Measurements from ENCODE around the gene PROKR1.
"Not testable (repeated sequence)": the region's sequence is repeated elsewhere in the genome, so short reads cannot be mapped to it uniquely, and the experiment has no call there.

Gene PROKR1

DNA sequence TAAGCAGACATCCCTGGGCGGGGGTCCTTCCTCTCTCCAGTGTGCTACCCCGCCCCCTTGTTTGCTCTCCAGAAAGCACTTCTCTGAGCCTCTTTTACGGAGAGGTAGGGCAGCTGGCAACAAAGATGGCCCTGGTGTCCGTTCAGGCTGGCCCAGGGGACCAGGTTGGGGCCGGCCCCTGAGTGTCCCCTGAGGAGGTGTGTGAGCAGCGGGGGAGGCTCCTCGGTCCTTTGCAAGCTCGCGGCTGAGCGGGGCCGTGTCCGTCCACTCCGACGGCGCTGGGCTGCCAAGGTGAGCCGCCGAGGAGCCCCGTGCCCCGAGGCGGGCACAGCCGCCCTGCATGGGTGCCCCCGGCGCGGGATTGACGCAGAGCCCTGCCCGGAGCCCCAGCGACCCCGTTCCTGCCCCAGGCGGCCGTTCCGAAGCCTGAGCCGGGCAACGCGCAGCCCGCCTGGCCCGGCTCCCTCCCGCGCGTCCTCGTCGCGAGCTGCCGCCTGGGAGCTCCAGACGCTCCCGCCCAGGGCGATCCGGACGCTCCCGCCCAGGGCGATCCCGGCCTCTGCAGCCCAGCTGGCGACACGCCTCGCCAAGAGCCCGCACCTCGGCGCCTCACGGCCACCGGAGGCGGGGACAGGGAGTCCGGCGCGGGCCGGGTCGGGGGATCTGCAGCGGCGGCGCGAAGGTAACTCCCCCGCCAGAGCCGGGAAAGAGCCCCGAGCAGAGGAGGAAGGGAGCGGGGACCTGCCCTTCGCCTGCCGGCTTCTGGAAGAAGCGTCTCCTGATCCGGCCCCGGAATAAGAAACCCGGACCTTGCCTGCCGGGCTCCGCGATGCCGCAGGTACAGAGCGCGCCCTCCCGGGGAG, at the start of gene PROKR1:
Gene PROKR1, plus strand, starts transcription at position 569 of the 863 bp plus-strand sequence. CDS start 2,243 bp downstream, outside the sequence.
- DNase-seq (ENCODE audit: low read depth): no peak

DNA sequence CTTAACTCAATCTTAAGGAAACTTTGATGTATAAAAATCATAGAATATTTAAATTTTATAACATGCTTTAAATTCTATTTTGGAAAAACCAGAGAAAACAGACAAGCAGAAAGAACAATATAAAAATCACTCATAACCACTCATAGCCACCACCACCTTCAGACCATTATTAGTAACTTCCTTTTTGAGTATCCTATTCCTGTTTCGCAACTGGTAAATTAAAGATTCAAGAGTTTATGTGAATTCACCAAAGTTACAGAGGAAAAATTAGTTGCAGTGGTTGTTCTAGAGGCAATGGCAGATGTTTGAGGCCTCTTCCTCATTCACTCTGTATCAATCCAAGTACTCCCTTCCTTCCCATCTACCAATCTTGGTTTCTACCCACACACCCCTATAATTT, 49.3 kb upstream of the PROKR1 start:
- no peak for DNase-seq (ENCODE audit: low read depth)

- DNase-seq (ENCODE audit: low read depth): peak; percentile 10
These were observed 48.5 kb upstream of the PROKR1 start for GRCh38 chr2:68594674-68595492.

DNA sequence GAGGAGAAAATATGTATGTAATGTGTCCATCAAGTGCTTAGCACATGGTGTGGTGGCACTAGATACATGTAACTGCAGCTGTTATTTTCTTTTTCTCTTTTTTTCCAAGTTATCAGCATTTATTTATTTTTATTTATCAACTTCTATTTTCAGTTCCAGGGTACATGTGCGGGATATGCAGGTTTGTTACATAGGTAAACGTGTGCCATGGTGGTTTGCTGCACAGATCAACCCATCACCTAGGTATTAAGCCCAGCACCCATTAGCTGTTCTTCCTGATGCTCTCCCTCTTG, 47.9 kb upstream of the PROKR1 start:
- not testable (repeated sequence) for DNase-seq (ENCODE audit: low read depth)

DNA sequence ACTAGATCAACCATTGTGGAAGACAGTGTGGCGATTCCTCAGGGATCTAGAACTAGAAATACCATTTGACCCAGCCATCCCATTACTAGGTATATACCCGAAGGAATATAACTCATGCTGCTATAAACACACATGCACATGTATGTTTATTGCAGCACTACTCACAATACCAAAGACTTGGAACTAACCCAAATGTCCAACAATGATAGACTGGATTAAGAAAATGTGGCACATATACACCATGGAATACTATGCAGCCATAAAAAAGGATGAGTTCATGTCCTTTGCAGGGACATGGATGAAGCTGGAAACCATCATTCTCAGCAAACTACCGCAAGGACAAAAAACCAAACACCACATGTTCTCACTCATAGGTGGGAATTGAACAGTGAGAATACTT, 42.9 kb upstream of the PROKR1 start:
- not testable (repeated sequence) for DNase-seq (ENCODE audit: low read depth)

- no peak for DNase-seq (ENCODE audit: low read depth)
These were observed 40.3 kb upstream of the PROKR1 start for GRCh38 chr2:68603059-68603458.

GRCh38 chr2:68604077-68604476, 39.3 kb upstream of the PROKR1 start:
- DNase-seq (ENCODE audit: low read depth): no peak

DNA sequence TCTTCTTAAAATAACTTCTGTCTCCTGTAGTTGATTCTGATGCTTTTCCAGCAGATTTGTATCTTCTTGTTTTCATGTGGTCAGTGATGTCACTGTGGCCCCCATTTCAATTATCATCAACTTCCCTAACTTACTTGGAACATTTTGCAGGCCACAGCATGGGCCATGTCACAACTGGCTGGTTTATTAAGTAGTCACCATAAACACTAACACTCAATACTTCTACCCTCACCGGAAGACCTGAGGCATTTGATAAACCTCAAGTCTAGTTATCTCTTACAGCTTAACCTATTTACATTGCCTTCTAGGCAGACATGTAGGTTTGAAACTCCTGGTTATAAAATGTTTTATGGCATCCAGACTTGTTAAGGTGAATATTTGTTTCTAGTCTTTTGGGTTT, 37.4 kb upstream of the PROKR1 start:
- DNase-seq (ENCODE audit: low read depth): no peak

DNA sequence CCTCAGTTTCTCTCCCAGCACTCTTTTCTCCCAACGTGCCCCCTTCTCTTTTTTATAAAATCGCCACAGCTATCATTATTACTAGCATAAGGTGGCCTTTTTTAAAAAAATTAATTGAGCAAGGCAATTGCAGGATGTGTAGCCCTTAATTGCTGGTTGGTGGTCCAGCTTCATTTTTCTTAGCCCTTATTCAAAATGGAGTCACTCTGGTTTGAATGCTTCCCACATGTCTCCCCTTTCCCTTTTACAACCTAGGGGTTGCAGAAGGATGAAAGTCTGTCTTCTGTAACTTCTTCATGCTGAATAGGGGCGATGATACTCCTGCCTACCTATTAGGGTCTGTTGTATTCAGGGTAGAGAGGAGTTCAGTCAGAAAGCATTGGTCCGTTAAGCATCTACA, 36.6 kb upstream of the PROKR1 start:
- DNase-seq (ENCODE audit: low read depth): no peak

GRCh38 chr2:68607837-68608236, 35.5 kb upstream of the PROKR1 start:
- DNase-seq (ENCODE audit: low read depth): no peak

DNA sequence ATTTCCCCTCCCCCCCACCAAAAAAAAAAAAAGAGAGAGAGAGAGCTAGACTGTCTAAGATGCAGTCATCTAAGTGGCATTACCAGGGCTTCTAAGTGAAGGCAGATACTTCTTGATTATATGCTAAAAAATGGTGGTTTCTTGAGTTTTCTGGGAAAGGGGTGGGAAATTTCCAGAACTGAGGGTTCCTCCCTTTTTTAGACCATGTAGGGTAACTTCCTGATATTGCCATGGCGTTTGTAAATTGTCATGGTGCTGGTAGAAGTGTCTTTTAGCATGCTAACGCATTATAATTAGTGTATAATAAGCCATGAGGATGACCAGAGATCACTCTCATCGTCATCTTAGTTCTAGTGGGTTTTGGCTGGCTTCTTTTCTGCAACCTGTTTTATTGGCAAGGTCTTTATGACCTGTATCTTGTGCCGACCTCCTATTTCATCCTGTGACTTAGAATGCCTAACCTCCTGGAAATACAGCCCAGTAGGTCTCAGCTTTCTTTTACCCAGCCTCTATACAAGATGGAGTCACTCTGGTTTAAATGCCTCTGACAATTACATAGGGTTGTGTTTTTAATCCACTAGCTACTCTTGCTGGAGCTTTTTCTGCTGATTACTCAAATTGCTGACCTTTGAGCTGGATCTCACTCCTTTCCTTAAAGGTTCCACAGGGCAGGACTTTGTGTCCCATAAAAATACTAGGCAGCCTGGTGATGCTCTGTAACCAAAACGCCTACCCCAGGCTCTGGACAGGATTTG, 30.4 kb upstream of the PROKR1 start:
- DNase-seq (ENCODE audit: low read depth): no peak

DNA sequence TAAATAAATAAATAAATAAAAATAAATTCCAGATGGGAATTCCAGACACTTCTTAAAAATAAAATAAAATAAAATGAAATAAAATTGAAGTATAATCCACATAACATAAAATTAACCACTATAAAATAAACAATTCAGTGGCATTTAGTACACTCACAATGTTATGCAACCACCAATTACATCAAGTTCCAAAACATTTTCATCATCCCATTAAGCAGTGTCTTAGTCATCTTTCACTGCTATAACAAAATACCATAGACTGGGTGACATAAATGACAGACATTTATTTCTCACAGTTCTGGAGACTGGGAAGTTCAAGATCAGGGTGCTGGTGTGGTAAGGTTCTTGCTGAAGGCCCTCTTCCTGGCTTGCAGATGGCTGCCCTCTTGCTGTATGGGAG, 22.6 kb upstream of the PROKR1 start:
- DNase-seq (ENCODE audit: low read depth): no peak

GRCh38 chr2:68623820-68624219, 19.6 kb upstream of the PROKR1 start:
- DNase-seq (ENCODE audit: low read depth): no peak

DNA sequence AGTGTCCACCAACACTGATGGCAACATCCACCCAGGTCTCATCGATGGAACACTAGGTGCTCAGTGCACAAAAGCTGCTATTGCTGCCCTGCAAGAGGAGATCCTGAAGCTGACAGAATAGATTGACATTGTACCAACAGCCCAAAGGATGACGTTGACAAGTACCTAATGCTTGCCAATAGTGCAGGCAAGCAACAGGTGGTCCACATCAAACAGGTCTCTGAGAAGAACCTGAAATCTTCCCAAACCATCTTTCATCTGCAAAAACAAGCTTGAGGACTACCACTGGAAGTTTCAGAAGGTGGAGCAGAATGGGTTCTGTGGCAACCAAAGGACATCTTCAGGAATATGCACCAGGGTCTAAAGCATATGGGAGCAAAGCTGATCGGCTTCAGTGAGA, 15.8 kb upstream of the PROKR1 start:
- no peak for DNase-seq (ENCODE audit: low read depth)

GRCh38 chr2:68632021-68632420, 11.4 kb upstream of the PROKR1 start:
- no peak for DNase-seq (ENCODE audit: low read depth)

DNA sequence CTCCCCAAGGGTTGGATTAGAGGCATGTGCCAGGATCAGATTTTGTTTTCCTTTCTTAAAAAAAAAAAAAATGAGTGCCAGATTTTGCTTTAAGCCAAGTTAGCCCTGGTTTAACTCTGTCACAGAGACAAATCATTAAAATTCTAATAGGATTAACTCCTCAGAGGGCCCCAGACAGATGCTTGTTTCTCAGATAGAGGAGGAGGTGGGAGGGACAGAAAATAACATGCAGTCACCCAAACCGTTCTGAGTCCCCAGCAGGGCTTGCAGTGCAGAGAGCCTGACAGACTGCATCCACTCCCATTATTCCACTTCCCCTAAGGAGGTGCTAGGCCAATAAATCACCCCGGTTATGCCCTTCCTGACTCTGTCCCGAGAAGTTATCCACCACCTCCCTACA, 6.3 kb upstream of the PROKR1 start:
- DNase-seq (ENCODE audit: low read depth): no peak

DNA sequence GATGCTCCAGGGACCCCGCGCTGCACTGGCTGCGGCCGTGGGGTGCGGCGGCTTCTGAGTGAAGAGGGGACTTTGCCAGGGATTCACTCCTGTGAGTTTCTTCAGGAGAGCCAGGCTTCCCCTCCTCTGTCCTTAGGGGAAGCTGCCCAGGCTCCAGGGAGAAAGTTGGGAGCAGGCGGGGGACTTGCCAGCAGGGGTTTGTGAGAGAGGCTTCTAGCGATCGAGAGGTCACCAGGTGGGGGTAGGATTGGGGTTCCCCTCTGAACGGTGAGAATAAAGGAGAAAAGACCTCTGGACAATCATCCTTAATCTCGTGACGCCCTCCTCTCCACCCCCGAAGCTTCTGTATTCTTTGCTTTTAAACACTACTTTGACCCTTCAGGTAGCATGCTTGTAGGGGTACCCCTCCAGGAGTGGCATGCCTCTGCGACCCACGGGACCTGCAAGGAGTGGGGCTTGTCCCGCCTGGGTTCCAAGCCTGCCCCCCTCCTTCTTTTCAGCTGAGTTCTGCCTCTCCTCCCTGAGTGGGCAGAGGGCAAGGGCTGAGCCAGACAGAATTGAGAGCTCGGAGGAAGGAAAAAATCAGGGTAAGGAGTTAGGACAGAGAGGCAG, 601 bp downstream of the PROKR1 start:
- DNase-seq (ENCODE audit: low read depth): no peak

- DNase-seq (ENCODE audit: low read depth): no peak
These were observed 2.1 kb downstream of the PROKR1 start for GRCh38 chr2:68645523-68645922.

- DNase-seq (ENCODE audit: low read depth): no peak
These were observed 2.9 kb downstream of the PROKR1 start for GRCh38 chr2:68646303-68646702.

- DNase-seq (ENCODE audit: low read depth): no peak
These were observed 7.3 kb downstream of the PROKR1 start for GRCh38 chr2:68650645-68651044.

- no peak for DNase-seq (ENCODE audit: low read depth)
These were observed 9.7 kb downstream of the PROKR1 start for GRCh38 chr2:68653034-68653433.

DNA sequence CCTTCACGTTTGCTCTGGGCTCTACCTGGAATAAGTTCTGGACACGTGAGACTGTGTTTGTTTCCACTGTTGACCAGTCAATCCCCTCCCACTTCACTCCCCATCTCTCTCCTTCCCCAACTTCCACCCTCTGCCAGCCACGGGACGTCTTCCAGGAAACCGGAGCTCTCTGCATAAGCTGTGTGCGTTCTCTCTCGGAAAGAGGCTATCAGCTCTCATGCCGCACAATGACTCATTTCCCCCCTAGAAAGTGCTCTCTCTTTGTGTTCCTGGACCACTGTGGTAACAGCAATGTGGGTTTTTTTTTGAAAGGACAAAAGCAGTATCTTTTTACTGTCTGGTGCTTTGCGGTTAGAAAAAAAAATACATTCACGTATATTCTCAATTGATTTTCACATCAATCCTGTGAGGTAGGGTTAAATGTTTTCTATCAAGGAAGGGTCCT, 10.2 kb downstream of the PROKR1 start:
- DNase-seq (ENCODE audit: low read depth): no peak

All from GM04503 (cell line).